PC-3 (cell line): ENCODE data around the gene RAP1GAP. TPM values are rescaled to one million over a fixed set of nuclear protein-coding genes. Genes with fewer than 3 reads are reported as not detected.

Experiments
- ATAC-seq: fragments of 200-7000 bp; cut with Tn5 transposase; 2 replicates; pipeline ENCODE4 v1.9.1; 2020; ENCODE audit warnings: mild to moderate bottlenecking, moderate library complexity
- BruUV-seq: library from RNA; stranded (reverse); fragments of 400-500 nt; replicated peaks from 2 replicates; lab custom pipeline; 2021; lab: Mats Ljungman, UMichigan
- CTCF ChIA-PET: fragments of 300-600 bp; sonication (Branson Sonifier 250); formaldehyde crosslinking; loops from one replicate; lab custom pipeline; 2022; ENCODE audit warnings: antibody characterized with exemption; lab: Charles Lee
- POLR2A ChIA-PET: fragments of 300-600 bp; sonication (Branson Sonifier 250); formaldehyde crosslinking; loops from one replicate; lab custom pipeline; 2022; ENCODE audit warnings: antibody characterized with exemption; ENCODE audit not compliant: unreplicated experiment; lab: Charles Lee
- DNase-seq: peaks from one replicate; pipeline ENCODE4 v3.0.0-alpha.2; 2015
- H2AFZ ChIP-seq: fragments of 300-600 bp; sonication (generic); 2 replicates; pipeline ENCODE4 v1.6.0; 2016; ENCODE audit warnings: antibody characterized with exemption, low read length
- H3F3A ChIP-seq: fragments of 300-600 bp; sonication (generic); one replicate; pipeline ENCODE4 v1.6.0; 2017; ENCODE audit warnings: antibody characterized with exemption, low read length, control low read depth, mild to moderate bottlenecking; ENCODE audit not compliant: unreplicated experiment
- H3K27ac ChIP-seq: fragments of 300-600 bp; sonication (generic); 2 replicates; pipeline ENCODE4 v1.5.1; 2016; ENCODE audit warnings: mild to moderate bottlenecking, low read length
- H3K27me3 ChIP-seq: fragments of 300-600 bp; sonication (generic); 2 replicates; pipeline ENCODE4 v1.6.1; 2016; ENCODE audit warnings: low read length, mixed read lengths
- H3K36me3 ChIP-seq: fragments of 300-600 bp; sonication (generic); 2 replicates; pipeline ENCODE4 v1.6.1; 2016; ENCODE audit warnings: low read depth, mixed run types, low read length, mixed read lengths
- H3K4me1 ChIP-seq: fragments of 300-600 bp; sonication (generic); 2 replicates; pipeline ENCODE4 v1.5.1; 2016; ENCODE audit warnings: low read length; ENCODE audit not compliant: insufficient read depth
- H3K4me2 ChIP-seq: fragments of 300-600 bp; sonication (generic); 2 replicates; pipeline ENCODE4 v1.6.0; 2016; ENCODE audit warnings: low read length
- H3K4me3 ChIP-seq: fragments of 300-600 bp; sonication (generic); 2 replicates; pipeline ENCODE4 v1.5.1; 2016; ENCODE audit warnings: mild to moderate bottlenecking, low read length, mixed read lengths
- H3K79me2 ChIP-seq: fragments of 300-600 bp; sonication (generic); 2 replicates; pipeline ENCODE4 v1.6.1; 2017; ENCODE audit warnings: low read length, mixed read lengths
- H3K9ac ChIP-seq: fragments of 300-600 bp; sonication (generic); 2 replicates; pipeline ENCODE4 v1.6.0; 2016; ENCODE audit warnings: mild to moderate bottlenecking, low read length
- H3K9me2 ChIP-seq: fragments of 300-600 bp; sonication (generic); replicated peaks from 2 replicates; pipeline ENCODE4 v1.6.1; 2016; ENCODE audit warnings: mixed run types, low read length, mixed read lengths
- H3K9me3 ChIP-seq: fragments of 300-600 bp; sonication (generic); 2 replicates; pipeline ENCODE4 v1.6.1; 2016; ENCODE audit warnings: low read length, mixed read lengths
- H4K20me1 ChIP-seq: fragments of 300-600 bp; sonication (generic); 2 replicates; pipeline ENCODE4 v1.6.1; 2016; ENCODE audit warnings: low read length, mixed read lengths
- CTCF ChIP-seq: fragments of 300-600 bp; sonication (generic); conservative IDR thresholded peaks from 2 replicates; pipeline ENCODE4 v1.5.1; 2017; ENCODE audit warnings: antibody characterized with exemption, low read depth, mild to moderate bottlenecking, low read length
- EZH2 ChIP-seq: fragments of 300-600 bp; sonication (generic); IDR thresholded peaks from one replicate; pipeline ENCODE4 v1.6.1; 2017; ENCODE audit warnings: antibody characterized with exemption, mild to moderate bottlenecking, low read length; ENCODE audit not compliant: unreplicated experiment
- EZH2phosphoT487 ChIP-seq: fragments of 300-600 bp; sonication (generic); IDR thresholded peaks from 2 replicates; pipeline ENCODE4 v1.6.1; 2018; ENCODE audit warnings: mild to moderate bottlenecking, antibody characterized with exemption, low read length, borderline replicate concordance
- intact Hi-C: fragments of 100-400 bp; cut with micrococcal nuclease; formaldehyde crosslinking; loops from 2 replicates; pipeline ENCODE4 v1.9.0; 2023
- total RNA-seq: library from RNA; depleted of rRNA; stranded (reverse); fragments of >200 nt; gene quantifications from 2 replicates; pipeline ENCODE4 v1.2.3, GENCODE V29; 2014

Gene RAP1GAP
- total RNA-seq, 1 experiment from 2014 or later = 12.1 TPM

GRCh38 chr1:21573475-21573874 lies 95.7 kb downstream of the RAP1GAP start:
- Histone ChIP-seq H3K4me1 (peaks cover 2% of the 10 kb centered on the region; the same call in 1 of the 2 replicates), H2AFZ (no peak overlapping the region), H3F3A (no peaks in the 10 kb centered on the region), H3K36me3 (no peaks in the 10 kb centered on the region), H3K9ac (no peak overlapping the region), H3K9me3 (no peaks in the 10 kb centered on the region), H3K4me3 (no peak overlapping the region), H3K9me2 (no peaks in the 10 kb centered on the region), H3K27me3 (no peaks in the 10 kb centered on the region), H3K27ac (no peak overlapping the region), H3K4me2 (no peak overlapping the region), H4K20me1 (no peaks in the 10 kb centered on the region), H3K79me2 (no peaks in the 10 kb centered on the region)
- ATAC-seq (no peak), DNase-seq (no peak)
- no TSS peak for BruUV-seq
- TF ChIP-seq EZH2phosphoT487 (no peak), EZH2 (no peak), CTCF (no peak)
- CTCF ChIA-PET = no interaction called here
- intact Hi-C loops = no loop called here
- POLR2A ChIA-PET = no interaction called here

- Histone ChIP-seq H2AFZ (no peak overlapping the region), H3K4me2 (no peak overlapping the region), H3K4me1 (peaks cover 7% of the 10 kb centered on the region; the same call in 1 of the 2 replicates), H3K9me2 (no peaks in the 10 kb centered on the region), H3K27me3 (no peaks in the 10 kb centered on the region), H3K9me3 (no peaks in the 10 kb centered on the region), H3K4me3 (no peak overlapping the region), H3K79me2 (no peaks in the 10 kb centered on the region), H3K9ac (no peak overlapping the region), H3K27ac (no peak overlapping the region), H3K36me3 (no peaks in the 10 kb centered on the region), H3F3A (no peaks in the 10 kb centered on the region), H4K20me1 (no peaks in the 10 kb centered on the region)
- DNase-seq (no peak), ATAC-seq (no peak)
- BruUV-seq = no TSS peak
- POLR2A ChIA-PET = no interaction called here
- TF ChIP-seq CTCF (no peak), EZH2 (no peak), EZH2phosphoT487 (no peak)
- intact Hi-C loops = no loop called here
- CTCF ChIA-PET = no interaction called here
These were observed 96.4 kb downstream of the RAP1GAP start for GRCh38 chr1:21572735-21573277.

- Histone ChIP-seq H3K4me3 (no peak overlapping the region), H3K9me2 (no peaks in the 10 kb centered on the region), H4K20me1 (no peaks in the 10 kb centered on the region), H3F3A (no peaks in the 10 kb centered on the region), H2AFZ (no peak overlapping the region), H3K4me1 (peaks cover 8% of the 10 kb centered on the region; the same call in 1 of the 2 replicates), H3K4me2 (no peak overlapping the region), H3K27me3 (no peaks in the 10 kb centered on the region), H3K27ac (no peak overlapping the region), H3K9ac (no peak overlapping the region), H3K36me3 (no peaks in the 10 kb centered on the region), H3K9me3 (no peaks in the 10 kb centered on the region), H3K79me2 (no peaks in the 10 kb centered on the region)
- DNase-seq = no peak
- ChIA-PET POLR2A (no interaction called here), CTCF (no interaction called here)
- no peak for ATAC-seq
- BruUV-seq = no TSS peak
- TF ChIP-seq EZH2phosphoT487 (no peak), CTCF (no peak), EZH2 (no peak)
- intact Hi-C loops = no loop called here
These were observed 96.9 kb downstream of the RAP1GAP start for GRCh38 chr1:21572221-21572620.
